OCI-LY7 (cell line): ENCODE measurements around the gene MTMR4. TPM values are rescaled to one million over a fixed set of nuclear protein-coding genes. Genes with fewer than 3 reads are reported as not detected.
A peak's percentile ranks its signal among the peaks of the same experiment; 100 is the strongest.
"Not testable (repeated sequence)": the region's sequence is repeated elsewhere in the genome, so short reads cannot be mapped to it uniquely, and the experiment has no call there.

Source experiments
- BruUV-seq: library from RNA; stranded (reverse); fragments of 400-500 nt; replicated peaks from 2 replicates; lab custom pipeline; 2021; lab: Mats Ljungman, UMichigan
- CTCF ChIA-PET: fragments of 300-600 bp; sonication (Branson Sonifier 250); formaldehyde crosslinking; loops from one replicate; lab custom pipeline; 2022; ENCODE audit warnings: antibody characterized with exemption; ENCODE audit not compliant: unreplicated experiment; lab: Charles Lee
- POLR2A ChIA-PET: fragments of 300-600 bp; sonication (Branson Sonifier 250); formaldehyde crosslinking; loops from one replicate; lab custom pipeline; 2022; ENCODE audit warnings: antibody characterized with exemption; lab: Charles Lee
- DNase-seq: peaks from one replicate; pipeline ENCODE4 v3.0.0-alpha.2; 2015; ENCODE audit warnings: low spot score
- H2AFZ ChIP-seq: fragments of 200-600 bp; sonication (generic), shearing (Covaris generic); 2 replicates; pipeline ENCODE4 v1.6.1; 2014; ENCODE audit warnings: mild to moderate bottlenecking, antibody characterized with exemption, low read length, moderate library complexity
- H3K27ac ChIP-seq: fragments of 200-600 bp; sonication (generic); 2 replicates; pipeline ENCODE4 v1.5.1; 2014; ENCODE audit warnings: mixed run types, low read depth, mild to moderate bottlenecking, moderate library complexity, low read length, inconsistent platforms; ENCODE audit not compliant: poor library complexity, severe bottlenecking
- H3K36me3 ChIP-seq: fragments of 200-600 bp; sonication (generic); 2 replicates; pipeline ENCODE4 v1.6.1; 2014; ENCODE audit warnings: mild to moderate bottlenecking, antibody characterized with exemption, low read length, moderate library complexity, mixed read lengths; ENCODE audit not compliant: insufficient read depth
- H3K4me1 ChIP-seq: fragments of 200-600 bp; sonication (generic); 2 replicates; pipeline ENCODE4 v1.5.1; 2014; ENCODE audit warnings: mild to moderate bottlenecking, low read length; ENCODE audit not compliant: insufficient read depth, poor library complexity, severe bottlenecking
- H3K4me2 ChIP-seq: fragments of 200-600 bp; sonication (generic); 2 replicates; pipeline ENCODE4 v1.6.1; 2014; ENCODE audit warnings: mild to moderate bottlenecking, low read length
- H3K4me3 ChIP-seq: fragments of 200-600 bp; sonication (generic); 2 replicates; pipeline ENCODE4 v1.5.1; 2014; ENCODE audit warnings: mild to moderate bottlenecking, low read depth, low read length; ENCODE audit not compliant: poor library complexity, severe bottlenecking
- H3K79me2 ChIP-seq: fragments of 200-600 bp; sonication (generic); 2 replicates; pipeline ENCODE4 v1.6.1; 2016; ENCODE audit warnings: low read depth, mild to moderate bottlenecking, low read length, moderate library complexity, mixed read lengths; ENCODE audit not compliant: insufficient read depth
- H3K9me2 ChIP-seq: fragments of 200-600 bp; sonication (generic); 2 replicates; pipeline ENCODE4 v1.6.1; 2016; ENCODE audit warnings: mild to moderate bottlenecking, low read length, mixed read lengths; ENCODE audit not compliant: insufficient read depth
- H3K9me3 ChIP-seq: fragments of 200-600 bp; sonication (generic); 2 replicates; pipeline ENCODE4 v1.6.1; 2014; ENCODE audit warnings: mild to moderate bottlenecking, mixed run types, low read length, mixed read lengths
- H4K20me1 ChIP-seq: fragments of 200-600 bp; sonication (generic); 2 replicates; pipeline ENCODE4 v1.6.1; 2014; ENCODE audit warnings: mild to moderate bottlenecking, antibody characterized with exemption, low read length, moderate library complexity, mixed read lengths; ENCODE audit not compliant: insufficient read depth
- EZH2phosphoT487 ChIP-seq: fragments of 200-600 bp; sonication (generic); IDR thresholded peaks from 2 replicates; pipeline ENCODE4 v1.6.1; 2018; ENCODE audit warnings: low read depth, borderline replicate concordance, mild to moderate bottlenecking, mixed run types, antibody characterized with exemption, low read length, moderate library complexity, mixed read lengths
- intact Hi-C: fragments of 100-400 bp; cut with micrococcal nuclease; formaldehyde crosslinking; loops from one replicate; pipeline ENCODE4 v1.10.0; 2022; ENCODE audit not compliant: unreplicated experiment
- total RNA-seq, 2 experiments: library from RNA; depleted of rRNA in 1 of 2; stranded (reverse); fragments of >200 nt in 1 of 2; shearing (Covaris generic) in 1 of 2; gene quantifications; 2 replicates each; pipeline ENCODE4 v1.2.3, GENCODE V29; 2014 to 2022
- TF ChIP-seq, protein P1 (sequence below): fragments of 200-600 bp; sonication (generic); conservative IDR thresholded peaks from 2 replicates; pipeline ENCODE4 v1.5.1; 2014; ENCODE audit warnings: mild to moderate bottlenecking, antibody characterized with exemption, low read length, moderate library complexity, mixed read lengths

The MTMR4 gene
- total RNA-seq, 2 experiments from 2014 or later: 37.0 to 61.1 TPM

DNA sequence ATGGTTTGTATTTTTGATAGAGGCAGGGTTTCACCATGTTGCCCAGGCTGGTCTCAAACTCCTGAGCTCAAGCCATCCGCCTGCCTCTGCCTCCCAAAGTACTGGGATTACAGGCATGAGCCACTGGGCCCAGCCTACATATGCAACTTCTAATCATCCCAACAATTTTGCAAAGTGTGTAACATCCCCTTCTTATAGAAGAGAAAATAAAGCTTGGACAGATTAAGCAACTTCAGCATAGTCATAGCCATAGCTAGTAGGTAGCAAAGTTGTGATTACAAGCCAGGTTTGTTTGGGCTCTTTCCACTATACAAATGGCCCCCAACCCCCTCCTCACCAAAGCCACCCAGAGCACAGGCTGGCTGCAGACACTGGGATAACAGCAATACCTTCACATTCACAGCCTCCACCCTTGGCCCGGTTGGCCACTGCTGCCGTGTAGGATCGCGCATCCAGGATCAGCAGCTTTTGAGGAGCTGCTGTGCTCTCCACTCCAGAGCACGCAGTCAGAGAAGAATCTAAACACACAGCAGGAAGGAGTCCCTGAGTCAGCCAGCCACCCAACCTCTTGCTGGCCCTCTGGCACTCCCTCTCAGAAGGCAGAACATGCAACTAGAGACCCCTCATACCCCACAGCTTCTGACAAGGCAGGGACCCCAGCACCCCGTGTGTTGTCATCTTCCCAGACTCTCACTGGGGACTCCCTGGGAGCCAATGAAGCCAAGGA lies 7.9 kb downstream of the MTMR4 start:
- Histone ChIP-seq H4K20me1 (no peaks in the 10 kb centered on the region), H3K36me3 (peaks cover 96% of the 10 kb centered on the region), H2AFZ (no peak overlapping the region), H3K9me3 (no peaks in the 10 kb centered on the region), H3K4me3 (no peak overlapping the region), H3K4me2 (no peak overlapping the region), H3K4me1 (peaks cover 22% of the 10 kb centered on the region), H3K27ac (no peak overlapping the region), H3K9me2 (no peaks in the 10 kb centered on the region), H3K79me2 (no peaks in the 10 kb centered on the region; the same call in 1 of the 2 replicates)
- intact Hi-C loops: no loop called here
- no peak for DNase-seq
- ChIA-PET CTCF (no interaction called here), POLR2A (interaction anchor here (0.6 kb wide), 1 partner anchor 9 kb away, joined by 3 read pairs; no protein-coding TSS in a partner anchor)
- BruUV-seq: no TSS peak
- no peak for TF ChIP-seq EZH2phosphoT487
- TF ChIP-seq, protein P1, sequence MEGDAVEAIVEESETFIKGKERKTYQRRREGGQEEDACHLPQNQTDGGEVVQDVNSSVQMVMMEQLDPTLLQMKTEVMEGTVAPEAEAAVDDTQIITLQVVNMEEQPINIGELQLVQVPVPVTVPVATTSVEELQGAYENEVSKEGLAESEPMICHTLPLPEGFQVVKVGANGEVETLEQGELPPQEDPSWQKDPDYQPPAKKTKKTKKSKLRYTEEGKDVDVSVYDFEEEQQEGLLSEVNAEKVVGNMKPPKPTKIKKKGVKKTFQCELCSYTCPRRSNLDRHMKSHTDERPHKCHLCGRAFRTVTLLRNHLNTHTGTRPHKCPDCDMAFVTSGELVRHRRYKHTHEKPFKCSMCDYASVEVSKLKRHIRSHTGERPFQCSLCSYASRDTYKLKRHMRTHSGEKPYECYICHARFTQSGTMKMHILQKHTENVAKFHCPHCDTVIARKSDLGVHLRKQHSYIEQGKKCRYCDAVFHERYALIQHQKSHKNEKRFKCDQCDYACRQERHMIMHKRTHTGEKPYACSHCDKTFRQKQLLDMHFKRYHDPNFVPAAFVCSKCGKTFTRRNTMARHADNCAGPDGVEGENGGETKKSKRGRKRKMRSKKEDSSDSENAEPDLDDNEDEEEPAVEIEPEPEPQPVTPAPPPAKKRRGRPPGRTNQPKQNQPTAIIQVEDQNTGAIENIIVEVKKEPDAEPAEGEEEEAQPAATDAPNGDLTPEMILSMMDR: no peak

DNA sequence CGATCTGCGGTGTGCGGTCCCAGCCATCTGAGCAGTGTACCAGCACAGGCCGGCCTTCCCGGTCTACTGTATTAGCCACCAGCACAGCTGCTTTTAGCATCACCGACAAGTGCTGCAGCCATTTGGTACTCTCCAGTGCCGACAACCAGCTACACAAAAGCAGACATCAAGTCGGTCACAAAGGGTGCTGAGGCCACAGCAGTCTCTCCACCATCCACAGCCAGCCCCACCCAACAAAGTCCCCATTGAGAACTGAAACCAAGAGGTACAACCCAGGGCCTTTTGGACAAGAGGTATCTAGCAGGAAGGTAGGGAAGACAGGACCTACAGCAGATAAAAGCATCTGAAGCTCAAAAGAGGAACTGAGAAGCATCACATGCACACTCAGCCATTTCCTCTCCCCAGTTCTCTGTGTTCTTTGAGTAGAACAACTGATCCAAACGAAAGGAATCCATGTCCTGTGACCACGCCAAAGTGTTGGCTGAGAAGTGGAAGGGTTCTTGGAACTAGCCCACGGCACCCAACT lies 9.5 kb downstream of the MTMR4 start:
- peak overlapping the region; percentile 71 for H3K4me2 ChIP-seq
- H3K9me3 ChIP-seq: no peaks in the 10 kb centered on the region
- peak; percentile 88 for DNase-seq
- TF ChIP-seq, protein P1: no peak
- TF ChIP-seq EZH2phosphoT487: no peak
- peaks cover 95% of the 10 kb centered on the region for H3K36me3 ChIP-seq
- BruUV-seq: no TSS peak
- H3K27ac ChIP-seq: peak overlapping the region; percentile 77
- ChIA-PET CTCF (no interaction called here), POLR2A (interaction anchor here (0.9 kb wide), 1 partner anchor 10 kb away, joined by 4 read pairs; no protein-coding TSS in a partner anchor)
- peaks cover 22% of the 10 kb centered on the region for H3K4me1 ChIP-seq
- H2AFZ ChIP-seq: no peak overlapping the region
- no peaks in the 10 kb centered on the region for H4K20me1 ChIP-seq
- no peaks in the 10 kb centered on the region; the same call in 1 of the 2 replicates for H3K79me2 ChIP-seq
- H3K4me3 ChIP-seq: peak overlapping the region; percentile 10
- H3K9me2 ChIP-seq: no peaks in the 10 kb centered on the region
- intact Hi-C loops: no loop called here

DNA sequence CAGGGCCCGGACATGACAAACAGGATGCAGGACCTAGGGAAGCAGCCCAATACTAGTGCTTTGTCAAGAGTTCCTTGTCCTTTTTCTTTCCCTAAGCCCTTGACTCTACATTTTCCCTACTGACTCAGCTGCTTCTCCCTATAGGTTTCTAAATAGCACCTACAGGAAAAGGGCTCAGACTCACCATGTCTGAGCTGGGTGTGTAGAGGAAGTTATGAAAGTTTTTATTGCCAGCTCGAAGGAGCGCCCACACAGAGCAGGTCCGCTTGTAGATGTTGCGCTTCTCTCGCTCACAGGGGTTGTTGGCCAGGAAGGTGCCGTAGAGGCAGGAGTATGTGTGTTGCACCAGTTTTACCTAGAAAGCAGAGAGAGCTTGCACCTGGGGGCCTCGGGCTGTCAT lies 10.6 kb downstream of the MTMR4 start:
- DNase-seq: no peak
- Histone ChIP-seq H3K9me2 (no peaks in the 10 kb centered on the region), H3K36me3 (peaks cover 93% of the 10 kb centered on the region), H3K4me2 (no peak overlapping the region; the same call in 1 of the 2 replicates), H3K27ac (no peak overlapping the region), H3K9me3 (no peaks in the 10 kb centered on the region), H3K4me1 (peaks cover 22% of the 10 kb centered on the region), H2AFZ (no peak overlapping the region), H3K79me2 (no peaks in the 10 kb centered on the region; the same call in 1 of the 2 replicates), H4K20me1 (no peaks in the 10 kb centered on the region), H3K4me3 (no peak overlapping the region)
- TF ChIP-seq EZH2phosphoT487: no peak
- TF ChIP-seq, protein P1: no peak
- intact Hi-C loops: no loop called here
- CTCF ChIA-PET: no interaction called here
- POLR2A ChIA-PET: no interaction called here
- no TSS peak for BruUV-seq

DNA sequence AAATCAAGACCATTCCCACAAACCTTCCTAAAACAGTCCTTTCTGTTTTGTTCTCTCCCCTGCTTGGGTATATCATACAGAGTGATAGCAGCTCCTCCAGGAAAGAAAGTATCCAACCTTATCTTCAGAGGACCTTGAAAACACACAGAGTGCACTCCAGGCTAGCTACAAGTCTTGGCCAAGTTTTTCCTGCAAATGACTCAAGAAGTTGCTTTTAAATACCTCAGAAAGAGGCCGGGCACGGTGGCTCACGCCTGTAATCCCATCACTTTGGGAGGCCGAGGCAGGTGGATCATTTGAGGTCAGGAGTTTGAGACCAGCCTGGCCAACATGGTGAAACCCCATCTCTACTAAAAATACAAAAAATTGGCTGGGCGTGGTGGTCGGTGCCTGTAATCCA lies 11.3 kb downstream of the MTMR4 start:
- POLR2A ChIA-PET, H3K4me2 ChIP-seq, BruUV-seq, H3K79me2 ChIP-seq, H3K27ac ChIP-seq, H3K4me3 ChIP-seq, H2AFZ ChIP-seq, intact Hi-C loops, CTCF ChIA-PET, H3K9me2 ChIP-seq, H4K20me1 ChIP-seq, DNase-seq, H3K9me3 ChIP-seq: not testable (repeated sequence)
- Histone ChIP-seq H3K4me1 (peaks cover 22% of the 10 kb centered on the region), H3K36me3 (peaks cover 92% of the 10 kb centered on the region)
